Esophagus squamous epithelium (tissue), 4 donors: Measurements from ENCODE around the gene KLHL36.

Source experiments
- CTCF ChIP-seq, 6 experiments: fragments of 450-650 bp in 4 of 6; fragments of 200-600 bp in 2 of 6; sonication (generic) in 2 of 6; IDR thresholded peaks; one replicate each; pipeline ENCODE4 v1.5.1; 2016 to 2019; ENCODE audit warnings: antibody characterized with exemption in 6 of 6, mild to moderate bottlenecking in 4 of 6, moderate library complexity in 4 of 6
- POLR2A ChIP-seq, 4 donors: fragments of 450-650 bp; IDR thresholded peaks; one replicate each; pipeline ENCODE4 v1.6.1; 2017; ENCODE audit warnings: antibody characterized with exemption in 4 of 4, mild to moderate bottlenecking in 4 of 4, moderate library complexity in 3 of 4

GRCh38 chr16:84603940-84604339, 44.4 kb upstream of the KLHL36 start:
- TF ChIP-seq CTCF (IDR thresholded peaks at IDR 0.05), result no peak
- no peak for TF ChIP-seq POLR2A (IDR thresholded peaks at IDR 0.05)
